A204.1 (cell line): ENCODE data around the gene GLI3.

ENCODE experiments used
- FAIRE-seq: peaks from 2 replicates; lab custom pipeline; 2012; peaks lifted over from hg19 to GRCh38; lab: Jason Lieb, UNC

The GLI3 gene

GRCh38 chr7:42025635-42026375, 211.2 kb downstream of the GLI3 start:
- FAIRE-seq = no peak

GRCh38 chr7:42024537-42024936, 212.5 kb downstream of the GLI3 start:
- no peak for FAIRE-seq

- no peak for FAIRE-seq
Observed at GRCh38 chr7:42023262-42023661, 213.7 kb downstream of the GLI3 start.

- no peak for FAIRE-seq
Observed at GRCh38 chr7:42022791-42023190, 214.2 kb downstream of the GLI3 start.

GRCh38 chr7:42022056-42022455, 215.0 kb downstream of the GLI3 start:
- FAIRE-seq = no peak

GRCh38 chr7:42021631-42022030, 215.4 kb downstream of the GLI3 start:
- FAIRE-seq = no peak

- no peak for FAIRE-seq
Observed at GRCh38 chr7:42020061-42020460, 216.9 kb downstream of the GLI3 start.

GRCh38 chr7:42017349-42017986, 219.5 kb downstream of the GLI3 start:
- no peak for FAIRE-seq

GRCh38 chr7:42016517-42016916, 220.5 kb downstream of the GLI3 start:
- no peak for FAIRE-seq

- no peak for FAIRE-seq
Observed at GRCh38 chr7:42014625-42015618, 222.1 kb downstream of the GLI3 start.

- FAIRE-seq = no peak
Observed at GRCh38 chr7:42012786-42013360, 224.1 kb downstream of the GLI3 start.

- FAIRE-seq = no peak
Observed at GRCh38 chr7:42012313-42012712, 224.7 kb downstream of the GLI3 start.

GRCh38 chr7:42011846-42012245, 225.2 kb downstream of the GLI3 start:
- no peak for FAIRE-seq

- FAIRE-seq = no peak
Observed at GRCh38 chr7:42010751-42011150, 226.3 kb downstream of the GLI3 start.

- FAIRE-seq = no peak
Observed at GRCh38 chr7:42006801-42007513, 230.1 kb downstream of the GLI3 start.

- FAIRE-seq = no peak
Observed at GRCh38 chr7:42002654-42003053, 234.4 kb downstream of the GLI3 start.

GRCh38 chr7:41999736-42000283, 237.2 kb downstream of the GLI3 start:
- no peak for FAIRE-seq

- FAIRE-seq = no peak
Observed at GRCh38 chr7:41998041-41998440, 239.0 kb downstream of the GLI3 start.

GRCh38 chr7:41997151-41997550, 239.9 kb downstream of the GLI3 start:
- FAIRE-seq = no peak

GRCh38 chr7:41996381-41997035, 240.5 kb downstream of the GLI3 start:
- FAIRE-seq = no peak
